Fibroblast of lung (primary cell): ENCODE data around the gene BRD3. TPM values are rescaled to one million over a fixed set of nuclear protein-coding genes. Genes with fewer than 3 reads are reported as not detected.
A peak's percentile ranks its signal among the peaks of the same experiment; 100 is the strongest.

Source experiments
- DNase-seq, 2 donors: peaks; one replicate each; pipeline versions ENCODE4 v3.0.0 to v3.0.0-alpha.2; 2010; ENCODE audit warnings: low read depth in 2 of 2
- H2AFZ ChIP-seq: 2 replicates; pipeline ENCODE4 v1.5.1; 2012; ENCODE audit warnings: low read length, control low read depth, inconsistent platforms
- H3K27ac ChIP-seq: 2 replicates; pipeline ENCODE4 v1.5.1; 2011; ENCODE audit warnings: low read length, control low read depth; ENCODE audit not compliant: insufficient read depth
- H3K27me3 ChIP-seq: 2 replicates; pipeline ENCODE4 v1.5.1; 2011; ENCODE audit warnings: mild to moderate bottlenecking, low read length; ENCODE audit not compliant: control insufficient read depth, insufficient read depth
- H3K36me3 ChIP-seq: 2 replicates; pipeline ENCODE4 v1.5.1; 2011; ENCODE audit warnings: low read length; ENCODE audit not compliant: control insufficient read depth, insufficient read depth
- H3K4me1 ChIP-seq: 2 replicates; pipeline ENCODE4 v1.5.1; 2011; ENCODE audit warnings: low read length; ENCODE audit not compliant: control insufficient read depth, insufficient read depth; ENCODE audit errors: extremely low read depth
- H3K4me2 ChIP-seq: 2 replicates; pipeline ENCODE4 v1.5.1; 2011; ENCODE audit warnings: low read length, control low read depth; ENCODE audit not compliant: insufficient read depth; ENCODE audit errors: extremely low read depth
- H3K4me3 ChIP-seq, 4 experiments: fragments of 200-600 bp in 1 of 4; sonication (generic) in 1 of 4; replicated peaks in 1 of 4; 2 replicates each; pipeline ENCODE4 v1.5.1; 2011 to 2016; ENCODE audit warnings: low read length in 4 of 4, low read depth in 3 of 4, mild to moderate bottlenecking in 3 of 4, control low read depth in 2 of 4, inconsistent platforms in 1 of 4, mixed read lengths in 1 of 4; ENCODE audit not compliant: insufficient read depth in 1 of 4; ENCODE audit errors: control extremely low read depth in 1 of 4
- H3K79me2 ChIP-seq: 2 replicates; pipeline ENCODE4 v1.5.1; 2012; ENCODE audit warnings: mild to moderate bottlenecking, low read length, inconsistent platforms; ENCODE audit not compliant: control insufficient read depth, insufficient read depth
- H3K9ac ChIP-seq: 2 replicates; pipeline ENCODE4 v1.5.1; 2011; ENCODE audit warnings: mild to moderate bottlenecking, low read length, control low read depth; ENCODE audit not compliant: insufficient read depth
- H3K9me3 ChIP-seq: 2 replicates; pipeline ENCODE4 v1.5.1; 2012; ENCODE audit warnings: low read depth, low read length; ENCODE audit not compliant: control insufficient read depth, insufficient read depth
- H4K20me1 ChIP-seq: 2 replicates; pipeline ENCODE4 v1.5.1; 2011; ENCODE audit warnings: low read length; ENCODE audit not compliant: control insufficient read depth, insufficient read depth; ENCODE audit errors: extremely low read depth
- CTCF ChIP-seq, 2 donors: IDR thresholded peaks in 1 of 2; conservative IDR thresholded peaks in 1 of 2; 1 replicate in 1 of 2; 2 replicates in 1 of 2; pipeline ENCODE4 v1.5.1; 2011 to 2012; ENCODE audit warnings: low read length in 2 of 2, control low read depth in 1 of 2, inconsistent platforms in 1 of 2, low read depth in 1 of 2, mild to moderate bottlenecking in 1 of 2
- EZH2 ChIP-seq: IDR thresholded peaks from 2 replicates; pipeline ENCODE4 v1.5.1; 2012; ENCODE audit warnings: low read length, control low read depth, mild to moderate bottlenecking; ENCODE audit errors: missing control alignments
- polyA plus RNA-seq, 2 donors: library from polyadenylated mRNA; depleted of rRNA in 1 of 2; stranded (reverse) in 1 of 2; unstranded in 1 of 2; fragments of >200 nt; gene quantifications; 2 replicates each; pipeline ENCODE4 v1.2.1, GENCODE V29; 2011 to 2012; ENCODE audit warnings: missing spikeins in 1 of 2
- total RNA-seq: library from RNA; depleted of rRNA; stranded (reverse); fragments of >200 nt; gene quantifications from 2 replicates; pipeline ENCODE4 v1.2.1, GENCODE V29; 2014

Gene BRD3
- total and polyA plus RNA-seq, 2 donors (not counting 1 experiment from before 2014, with no cell fraction given) = 7.6 to 10.4 TPM

GRCh38 chr9:133998915-133999595, 68.8 kb downstream of the BRD3 start:
- peak; percentile 20 to 77 for DNase-seq
- H3K4me1 ChIP-seq = peaks cover 2% of the 10 kb centered on the region

GRCh38 chr9:133997584-133997983, 70.2 kb downstream of the BRD3 start:
- DNase-seq = no peak
- no peak overlapping the region for H3K4me2 ChIP-seq
- no peaks in the 10 kb centered on the region for H4K20me1 ChIP-seq
- no peaks in the 10 kb centered on the region for H3K79me2 ChIP-seq
- H2AFZ ChIP-seq = no peak overlapping the region
- H3K9ac ChIP-seq = no peak overlapping the region
- TF ChIP-seq EZH2 = no peak
- no peak for TF ChIP-seq CTCF (conservative IDR thresholded peaks at IDR 0.05 in 1 of 2, IDR thresholded peaks at IDR 0.05 in 1 of 2; ENCODE audit: low read depth in 1 of 2, low read length in 2 of 2)
- H3K4me3 ChIP-seq = no peak overlapping the region
- H3K27me3 ChIP-seq = peaks cover 4% of the 10 kb centered on the region
- H3K4me1 ChIP-seq = peaks cover 6% of the 10 kb centered on the region
- no peaks in the 10 kb centered on the region for H3K36me3 ChIP-seq
- no peaks in the 10 kb centered on the region for H3K9me3 ChIP-seq
- no peak overlapping the region for H3K27ac ChIP-seq

More at GRCh38 chr9:133998915-133999595, 68.8 kb downstream of the BRD3 start:
- Histone ChIP-seq H3K79me2 (no peaks in the 10 kb centered on the region), H3K4me2 (no peak overlapping the region), H3K27me3 (peaks cover 4% of the 10 kb centered on the region), H3K4me3 (no peak overlapping the region), H3K36me3 (no peaks in the 10 kb centered on the region), H2AFZ (no peak overlapping the region), H3K9me3 (no peaks in the 10 kb centered on the region), H4K20me1 (no peaks in the 10 kb centered on the region), H3K9ac (no peak overlapping the region), H3K27ac (no peak overlapping the region)
- no peak for TF ChIP-seq EZH2
- no peak for TF ChIP-seq CTCF (conservative IDR thresholded peaks at IDR 0.05 in 1 of 2, IDR thresholded peaks at IDR 0.05 in 1 of 2; ENCODE audit: low read depth in 1 of 2, low read length in 2 of 2)

DNA sequence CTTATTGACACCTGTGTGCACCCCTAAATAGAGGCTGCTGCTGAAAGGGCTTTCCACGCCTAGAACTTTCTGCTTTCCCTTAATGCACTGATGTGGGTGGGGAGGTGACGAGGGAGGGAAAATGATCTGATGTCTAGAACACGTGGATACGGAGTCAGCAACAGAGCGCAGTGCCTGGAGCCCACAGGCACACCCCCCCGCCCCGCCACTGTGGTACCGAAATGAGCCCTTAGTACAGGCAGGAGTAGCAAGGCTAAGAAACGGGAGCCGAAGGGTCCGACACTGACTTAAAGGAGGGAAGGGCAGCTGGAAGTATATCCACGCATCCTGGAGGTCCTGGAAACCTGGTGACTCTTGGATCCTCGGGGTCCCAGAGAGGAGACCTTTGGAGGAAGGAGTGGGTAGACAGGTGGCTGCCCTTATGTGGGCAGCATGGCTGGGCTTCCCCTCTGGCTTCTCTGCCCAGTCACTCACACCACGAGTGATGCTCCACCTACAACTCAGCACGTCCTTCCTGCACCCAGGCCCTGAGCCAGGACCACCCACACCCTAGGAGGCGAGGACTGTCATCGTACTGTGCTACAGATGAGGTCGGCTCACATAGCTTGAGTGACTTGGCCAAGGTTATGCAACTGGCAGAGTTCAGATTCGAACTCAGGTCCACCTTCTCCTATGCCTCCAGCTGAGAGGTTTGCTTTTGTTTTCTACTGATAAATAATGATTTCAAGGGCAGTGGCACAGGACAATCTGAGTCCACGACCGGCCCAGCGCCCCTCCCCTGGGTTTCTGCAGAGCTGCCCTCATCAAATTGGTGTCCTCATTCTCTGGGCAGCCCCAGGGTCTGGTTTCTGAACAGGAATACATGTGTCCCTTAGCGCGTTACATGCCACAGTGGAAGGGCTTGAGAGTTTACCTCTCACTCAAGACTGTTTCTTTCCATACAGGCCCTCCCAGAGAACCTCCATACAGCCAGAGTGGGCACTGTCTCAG, 71.0 kb downstream of the BRD3 start:
- no peaks in the 10 kb centered on the region for H3K36me3 ChIP-seq
- H3K4me3 ChIP-seq = no peak overlapping the region
- no peaks in the 10 kb centered on the region for H3K9me3 ChIP-seq
- peaks cover 6% of the 10 kb centered on the region for H3K79me2 ChIP-seq
- peaks cover 4% of the 10 kb centered on the region for H3K27me3 ChIP-seq
- TF ChIP-seq CTCF (conservative IDR thresholded peaks at IDR 0.05 in 1 of 2, IDR thresholded peaks at IDR 0.05 in 1 of 2; ENCODE audit: low read depth in 1 of 2, low read length in 2 of 2) (no peak), EZH2 (no peak)
- no peak overlapping the region for H3K9ac ChIP-seq
- peak in 1 of 2 donors; percentile 17 for DNase-seq
- no peak overlapping the region for H3K27ac ChIP-seq
- H4K20me1 ChIP-seq = no peaks in the 10 kb centered on the region
- no peak overlapping the region for H2AFZ ChIP-seq
- H3K4me2 ChIP-seq = no peak overlapping the region
- H3K4me1 ChIP-seq = peaks cover 6% of the 10 kb centered on the region
